Testis (tissue), 3 donors: ENCODE results near the gene GZF1. TPM values are rescaled to one million over a fixed set of nuclear protein-coding genes. Genes with fewer than 3 reads are reported as not detected.

Experiments used
- DNase-seq: peaks from one replicate; pipeline ENCODE4 v3.0.0-alpha.2; 2019
- H3K27ac ChIP-seq, 2 donors: fragments of 200-600 bp; sonication (generic); one replicate each; pipeline ENCODE4 v1.5.1; 2019
- H3K27me3 ChIP-seq: fragments of 200-600 bp; sonication (generic); one replicate; pipeline ENCODE4 v1.5.1; 2019
- H3K36me3 ChIP-seq: fragments of 200-600 bp; sonication (generic); one replicate; pipeline ENCODE4 v1.5.1; 2017; ENCODE audit warnings: low read depth; ENCODE audit errors: missing control alignments
- H3K4me1 ChIP-seq: fragments of 200-600 bp; sonication (generic); one replicate; pipeline ENCODE4 v1.5.1; 2019
- H3K4me3 ChIP-seq, 2 donors: fragments of 200-600 bp; sonication (generic); one replicate each; pipeline ENCODE4 v1.5.1; 2017 to 2019
- H3K9me3 ChIP-seq: fragments of 200-600 bp; sonication (generic); one replicate; pipeline ENCODE4 v1.5.1; 2017
- POLR2A ChIP-seq: fragments of 450-650 bp; IDR thresholded peaks from one replicate; pipeline ENCODE4 v1.6.1; 2017; ENCODE audit warnings: antibody characterized with exemption, mild to moderate bottlenecking, moderate library complexity
- WGBS, 2 donors: methylation state at CpG; one replicate each; pipeline ENCODE4 v1.1.5; 2018; 5-methylcytosine and 5-hydroxymethylcytosine counted together
- intact Hi-C: fragments of 100-400 bp; cut with DNase I; formaldehyde crosslinking; loops from one replicate; pipeline ENCODE4 v1.15.1; 2023; ENCODE audit warnings: low total_unique reads
- polyA plus RNA-seq: library from polyadenylated mRNA; stranded (reverse); fragments of 350-450 nt; fragmentation: Illumina TruSeq; extraction: RNeasy Lipid Tissue Mini Kit (QIAGEN cat#74804); gene quantifications from one replicate; pipeline ENCODE4 v1.2.3, GENCODE V29; 2014; ENCODE audit warnings: low read depth, low replicate concordance; ENCODE audit not compliant: insufficient read depth
- total RNA-seq, 2 donors: library from RNA; depleted of rRNA; stranded (reverse); fragments of >200 nt; gene quantifications; one replicate each; pipeline ENCODE4 v1.2.3, GENCODE V29; 2016
- TF ChIP-seq, protein P1 (sequence below), 3 experiments: fragments of 450-650 bp in 2 of 3; fragments of 200-600 bp in 1 of 3; sonication (generic) in 1 of 3; IDR thresholded peaks; one replicate each; pipeline ENCODE4 v1.5.1; 2016 to 2019; ENCODE audit warnings: antibody characterized with exemption in 3 of 3, mild to moderate bottlenecking in 2 of 3, moderate library complexity in 1 of 3

GZF1 gene
- total and polyA plus RNA-seq, 3 donors from 2014 or later = 32.4 to 47.4 (median 46.1) TPM

DNA sequence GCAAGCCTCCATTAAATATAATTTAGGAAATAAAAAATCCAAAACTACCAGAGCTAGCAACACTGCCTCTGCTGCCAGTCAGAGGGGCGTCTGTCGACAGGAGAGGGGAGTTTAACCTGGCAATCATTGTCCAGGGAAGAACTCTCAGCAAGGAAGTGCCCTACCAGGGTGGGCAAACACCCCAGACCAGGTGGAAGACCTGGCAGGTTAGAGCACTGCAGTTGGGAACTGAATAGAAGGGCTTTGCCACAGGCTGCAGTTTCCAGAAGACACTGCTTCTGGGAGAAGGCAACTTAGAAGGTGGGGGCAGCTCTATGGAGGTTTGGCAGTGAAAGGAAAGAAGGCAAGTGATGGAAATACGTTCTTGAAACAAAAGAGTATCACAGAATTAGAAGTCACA lies 47.8 kb downstream of the GZF1 start:
- no peaks in the 10 kb centered on the region for H3K9me3 ChIP-seq
- intact Hi-C loops = no loop called here

DNA sequence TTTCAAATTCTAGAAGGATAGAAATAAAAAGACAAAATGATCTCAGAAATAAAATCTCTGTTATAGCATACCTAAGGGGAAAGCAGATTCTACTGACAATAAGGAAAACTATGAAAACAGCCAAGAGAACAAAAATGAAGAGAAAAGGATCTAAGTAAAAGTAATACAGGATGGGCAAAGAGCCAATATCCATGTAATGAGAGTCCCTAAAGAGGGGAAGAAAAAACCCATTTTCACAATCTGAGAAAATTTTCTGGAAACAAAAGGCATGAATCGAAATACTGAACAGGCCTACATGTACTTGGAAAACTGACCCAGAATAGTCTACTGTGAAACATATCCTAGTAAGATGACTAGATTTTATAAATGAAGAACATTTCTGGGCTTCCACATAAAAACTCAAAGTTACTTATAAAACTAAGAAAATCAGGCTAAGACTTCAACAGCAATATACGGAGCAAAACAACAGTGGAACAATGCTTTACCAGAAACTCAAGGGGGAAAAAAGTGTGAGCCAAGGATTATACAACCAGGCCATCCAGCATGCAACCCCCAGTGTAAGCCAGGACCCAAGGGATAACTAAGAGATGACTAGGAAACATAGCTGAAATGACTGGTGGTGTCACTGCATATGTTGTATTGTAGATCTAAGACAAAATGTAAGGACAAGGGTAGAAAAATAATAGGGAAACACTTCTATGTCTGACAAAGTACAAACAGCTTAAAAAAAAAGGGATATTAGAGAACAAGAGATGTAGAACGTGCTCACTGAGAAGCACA lies 49.1 kb downstream of the GZF1 start:
- 48 to 59% methylated on average over 3 of the region's 3 CpGs for WGBS, 2 donors
- no peaks in the 10 kb centered on the region for H3K36me3 ChIP-seq
- H3K4me3 ChIP-seq = no peak overlapping the region
- intact Hi-C loops = no loop called here
- no peak for DNase-seq
- no peaks in the 10 kb centered on the region for H3K9me3 ChIP-seq
- H3K27me3 ChIP-seq = no peaks in the 10 kb centered on the region
- peaks cover 53% of the 10 kb centered on the region for H3K4me1 ChIP-seq
- TF ChIP-seq, protein P1, sequence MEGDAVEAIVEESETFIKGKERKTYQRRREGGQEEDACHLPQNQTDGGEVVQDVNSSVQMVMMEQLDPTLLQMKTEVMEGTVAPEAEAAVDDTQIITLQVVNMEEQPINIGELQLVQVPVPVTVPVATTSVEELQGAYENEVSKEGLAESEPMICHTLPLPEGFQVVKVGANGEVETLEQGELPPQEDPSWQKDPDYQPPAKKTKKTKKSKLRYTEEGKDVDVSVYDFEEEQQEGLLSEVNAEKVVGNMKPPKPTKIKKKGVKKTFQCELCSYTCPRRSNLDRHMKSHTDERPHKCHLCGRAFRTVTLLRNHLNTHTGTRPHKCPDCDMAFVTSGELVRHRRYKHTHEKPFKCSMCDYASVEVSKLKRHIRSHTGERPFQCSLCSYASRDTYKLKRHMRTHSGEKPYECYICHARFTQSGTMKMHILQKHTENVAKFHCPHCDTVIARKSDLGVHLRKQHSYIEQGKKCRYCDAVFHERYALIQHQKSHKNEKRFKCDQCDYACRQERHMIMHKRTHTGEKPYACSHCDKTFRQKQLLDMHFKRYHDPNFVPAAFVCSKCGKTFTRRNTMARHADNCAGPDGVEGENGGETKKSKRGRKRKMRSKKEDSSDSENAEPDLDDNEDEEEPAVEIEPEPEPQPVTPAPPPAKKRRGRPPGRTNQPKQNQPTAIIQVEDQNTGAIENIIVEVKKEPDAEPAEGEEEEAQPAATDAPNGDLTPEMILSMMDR (IDR thresholded peaks at IDR 0.05) = no peak
- no peak for TF ChIP-seq POLR2A
- peak overlapping the region; percentile 26 to 64 for H3K27ac ChIP-seq

More for the DNA sequence above, 47.8 kb downstream of the GZF1 start:
- no peaks in the 10 kb centered on the region for H3K36me3 ChIP-seq
- H3K27ac ChIP-seq = peak overlapping the region; percentile 71 to 83
- peaks cover 49% of the 10 kb centered on the region for H3K4me1 ChIP-seq
- TF ChIP-seq, protein P1 (IDR thresholded peaks at IDR 0.05) = no peak
- no peak for TF ChIP-seq POLR2A
- no peak for DNase-seq
- no peak overlapping the region for H3K4me3 ChIP-seq
- no peaks in the 10 kb centered on the region for H3K27me3 ChIP-seq
- WGBS, 2 donors = 49 to 59% methylated on average over 3 of the region's 3 CpGs

DNA sequence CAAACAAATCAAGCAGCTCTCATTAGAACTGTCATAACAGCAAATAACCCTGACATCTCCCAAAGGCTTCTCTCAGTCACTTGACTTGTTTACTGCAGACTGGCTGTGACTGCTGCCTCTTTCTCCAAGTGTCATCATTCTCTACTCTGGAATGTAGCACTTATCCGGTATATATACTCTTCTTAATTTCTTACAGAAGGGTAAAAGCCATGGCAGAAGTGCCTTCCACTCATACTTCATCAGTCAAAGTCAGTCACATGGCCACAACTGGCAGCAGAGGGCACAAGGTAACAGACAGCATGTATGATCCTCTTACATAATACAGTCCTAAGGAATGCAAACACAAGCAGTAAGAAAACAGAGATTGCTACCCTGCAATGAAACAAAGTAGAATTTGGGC lies 50.0 kb downstream of the GZF1 start:
- H3K4me3 ChIP-seq = no peak overlapping the region
- H3K27me3 ChIP-seq = no peaks in the 10 kb centered on the region
- peak overlapping the region in 1 of 2 donors; percentile 64 for H3K27ac ChIP-seq
- intact Hi-C loops = no loop called here
- WGBS, 2 donors = 30 to 53% methylated on average over 1 of the region's 1 CpG
- DNase-seq = no peak
- H3K4me1 ChIP-seq = peaks cover 54% of the 10 kb centered on the region
- TF ChIP-seq, protein P1 (IDR thresholded peaks at IDR 0.05) = no peak
- TF ChIP-seq POLR2A = no peak
- no peaks in the 10 kb centered on the region for H3K36me3 ChIP-seq
- H3K9me3 ChIP-seq = no peaks in the 10 kb centered on the region

DNA sequence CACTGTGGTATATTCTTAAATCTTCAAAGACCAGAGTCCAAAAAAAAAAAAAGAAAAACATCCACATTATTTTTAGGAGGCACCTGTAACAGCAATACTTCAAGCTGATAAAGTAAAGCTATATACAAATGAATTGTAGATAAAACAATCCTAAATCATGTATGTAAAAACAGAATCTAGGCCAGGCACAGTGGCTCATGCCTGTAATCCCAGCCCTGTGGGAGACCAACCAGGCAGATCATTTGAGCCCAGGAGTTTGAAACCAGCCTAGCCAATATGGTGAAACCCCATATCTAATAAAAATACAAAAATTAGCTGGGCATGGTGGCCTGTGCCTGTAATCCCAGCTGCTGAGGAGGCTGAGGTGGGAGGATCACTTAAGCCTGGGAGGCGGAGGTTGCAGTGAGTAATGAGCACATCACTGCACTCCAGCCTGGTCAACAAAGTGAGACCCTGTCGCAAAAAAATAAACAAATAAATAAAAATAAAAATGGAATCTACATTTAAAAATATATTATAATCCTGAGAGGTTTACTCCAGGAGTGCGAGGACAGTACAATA lies 52.0 kb downstream of the GZF1 start:
- Histone ChIP-seq H3K4me1 (peaks cover 56% of the 10 kb centered on the region), H3K4me3 (no peak overlapping the region), H3K27me3 (no peaks in the 10 kb centered on the region), H3K36me3 (no peaks in the 10 kb centered on the region), H3K27ac (no peak overlapping the region), H3K9me3 (no peaks in the 10 kb centered on the region)
- DNase-seq = no peak
- WGBS, 2 donors = 87 to 92% methylated on average over 3 of the region's 3 CpGs
- TF ChIP-seq POLR2A = no peak
- TF ChIP-seq, protein P1 (IDR thresholded peaks at IDR 0.05) = no peak
- intact Hi-C loops = no loop called here
